ENCODE results near the gene FGFRL1.
"Not testable (repeated sequence)": the region's sequence is repeated elsewhere in the genome, so short reads cannot be mapped to it uniquely, and the experiment has no call there.

FGFRL1 gene

DNA sequence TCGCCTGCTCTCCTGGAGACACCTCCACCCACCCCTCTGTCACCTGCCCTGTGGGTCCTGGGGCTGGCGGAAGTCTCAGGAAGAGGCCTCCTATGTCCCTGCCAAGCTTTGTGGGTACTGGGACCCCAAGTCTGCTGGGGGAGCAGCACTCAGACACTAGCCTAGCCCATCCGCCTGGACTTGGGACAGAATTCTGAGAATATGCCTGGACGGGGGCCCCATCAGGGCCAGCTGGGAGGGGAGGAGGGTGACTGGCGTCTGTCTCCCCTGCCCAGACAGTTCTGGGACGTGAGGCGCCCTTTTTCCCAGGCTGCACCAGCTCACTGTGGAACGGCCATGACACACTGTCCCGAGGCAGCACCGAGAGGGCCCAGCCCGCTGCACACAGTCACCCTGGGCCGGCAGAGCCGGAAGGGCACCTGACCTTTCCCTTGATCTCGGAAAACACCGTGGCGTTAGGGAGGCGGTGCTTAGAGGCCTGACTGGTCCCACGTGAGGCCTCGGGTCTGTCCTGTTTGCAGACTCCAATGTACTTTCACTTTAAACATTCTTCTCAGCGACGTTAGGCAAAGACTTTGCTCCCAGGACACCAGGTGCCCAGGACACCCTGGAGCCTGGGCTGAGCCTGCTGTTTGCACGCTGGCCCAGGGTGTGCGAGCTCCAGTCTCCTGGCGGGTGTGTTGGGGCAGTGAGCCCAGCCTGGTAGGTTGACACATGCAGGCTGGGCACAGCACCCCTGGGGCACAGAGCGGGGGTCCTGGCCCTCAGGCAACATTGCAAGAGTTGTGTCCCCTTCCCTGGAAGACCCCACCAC lies 18.9 kb upstream of the FGFRL1 start:
- no peak for DNase-seq (ENCODE audit: low read depth)

DNA sequence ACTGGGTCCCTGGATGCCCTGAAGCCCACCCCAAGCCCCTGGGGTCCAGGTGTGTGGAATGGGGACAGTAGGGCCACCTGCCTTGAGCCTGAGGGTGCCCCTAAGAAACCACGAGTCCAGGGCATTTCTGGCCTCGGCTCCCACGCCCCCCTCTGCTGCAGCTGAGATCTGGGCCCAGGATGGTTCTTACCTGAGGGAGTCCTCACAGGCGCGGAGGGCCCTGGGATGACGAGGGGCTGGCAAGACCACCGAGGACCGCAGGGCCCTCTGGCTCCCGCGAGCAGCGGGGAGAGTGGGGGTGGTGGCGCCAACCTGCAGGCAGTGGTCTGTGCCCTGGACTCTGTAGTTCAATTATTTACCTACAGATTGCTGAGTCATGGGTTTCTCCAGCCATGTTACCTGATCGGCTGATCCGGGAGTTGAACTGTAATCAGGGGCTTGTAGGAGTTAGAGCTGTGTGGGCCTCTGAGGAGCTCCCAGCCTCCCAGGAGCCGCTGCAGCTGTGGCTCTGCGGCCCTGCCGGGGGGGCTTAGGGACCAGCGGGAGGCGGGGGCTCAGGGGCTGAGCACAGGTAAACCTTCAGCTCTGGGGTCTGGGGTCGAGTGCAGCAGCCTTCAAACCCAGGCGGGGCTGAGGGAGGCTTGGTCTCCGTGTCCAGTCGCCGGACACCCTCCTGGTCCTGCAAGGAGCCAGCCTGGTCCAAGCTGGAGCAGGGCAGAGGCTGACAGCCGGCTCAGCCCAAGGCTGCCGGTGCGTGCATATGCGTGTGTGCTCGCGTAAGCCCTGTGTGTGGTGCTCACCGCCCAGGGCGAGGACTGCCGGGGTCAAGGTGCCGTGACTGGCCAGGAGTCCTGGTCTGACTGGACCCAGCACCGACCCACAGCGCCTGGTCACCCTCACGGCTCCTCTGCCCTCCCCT lies 18.1 kb upstream of the FGFRL1 start, which contains the start of gene SLC26A1:
TSS of gene SLC26A1 (minus strand) at position 294 of the 919 bp plus-strand sequence. CDS start 1,701 bp downstream, outside the sequence.
- no peak for DNase-seq (ENCODE audit: low read depth)

- no peak for DNase-seq (ENCODE audit: low read depth)
Observed at GRCh38 chr4:995311-996026, 16.0 kb upstream of the FGFRL1 start.

GRCh38 chr4:996030-996996 lies 15.1 kb upstream of the FGFRL1 start:
- no peak for DNase-seq (ENCODE audit: low read depth)

- no peak for DNase-seq (ENCODE audit: low read depth)
Observed at GRCh38 chr4:996997-997374, 14.4 kb upstream of the FGFRL1 start.

- no peak for DNase-seq (ENCODE audit: low read depth)
Observed at GRCh38 chr4:997375-998071, 13.9 kb upstream of the FGFRL1 start.

- no peak for DNase-seq (ENCODE audit: low read depth)
Observed at GRCh38 chr4:998096-998691, 13.2 kb upstream of the FGFRL1 start.

DNA sequence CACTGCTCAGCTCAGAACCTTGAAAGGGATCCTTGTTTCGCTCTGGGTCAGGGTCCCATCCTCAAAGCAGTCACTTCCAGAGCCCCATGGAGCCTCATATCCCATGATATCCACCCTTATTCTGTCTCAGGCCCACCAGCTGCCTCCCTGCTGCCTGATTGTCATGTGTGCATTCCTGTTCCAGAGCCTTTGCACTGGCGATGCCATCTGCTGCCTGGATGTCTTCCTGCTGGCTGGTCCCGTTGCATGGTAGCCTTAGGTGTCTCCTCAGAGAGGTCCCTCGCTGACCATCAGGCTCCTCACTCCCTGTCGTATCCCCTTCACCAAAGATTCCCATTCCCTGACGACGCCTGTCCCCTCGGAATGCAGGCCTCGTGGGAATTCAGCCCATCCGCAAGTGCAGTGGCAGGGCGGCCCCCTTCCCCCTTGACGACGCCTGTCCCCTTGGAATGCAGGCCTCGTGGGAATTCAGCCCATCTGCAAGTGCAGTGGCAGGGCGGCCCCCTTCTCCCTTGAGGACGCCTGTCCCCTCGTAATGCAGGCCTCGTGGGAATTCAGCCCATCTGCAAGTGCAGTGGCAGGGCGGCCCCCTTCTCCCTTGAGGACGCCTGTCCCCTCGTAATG lies 12.1 kb upstream of the FGFRL1 start:
- not testable (repeated sequence) for DNase-seq (ENCODE audit: low read depth)

DNA sequence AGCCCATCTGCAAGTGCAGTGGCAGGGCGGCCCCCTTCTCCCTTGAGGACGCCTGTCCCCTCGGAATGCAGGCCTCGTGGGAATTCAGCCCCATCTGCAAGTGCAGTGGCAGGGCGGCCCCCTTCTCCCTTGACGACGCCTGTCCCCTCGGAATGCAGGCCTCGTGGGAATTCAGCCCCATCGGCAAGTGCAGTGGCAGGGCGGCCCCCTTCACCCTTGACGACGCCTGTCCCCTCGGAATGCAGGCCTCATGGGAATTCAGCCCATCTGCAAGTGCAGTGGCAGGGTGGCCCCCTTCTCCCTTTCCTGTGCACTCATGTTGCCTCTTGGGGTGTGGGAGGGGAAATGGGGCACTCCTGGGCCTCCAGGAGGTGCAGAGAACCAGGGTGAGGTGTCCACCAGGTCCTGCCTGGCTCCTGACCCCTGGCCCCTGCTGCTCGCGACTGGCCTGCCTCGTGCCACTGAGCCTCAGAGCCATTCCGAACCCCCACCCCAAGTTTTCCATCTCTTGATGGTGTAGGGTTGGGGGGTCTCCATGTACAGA lies 11.5 kb upstream of the FGFRL1 start:
- no peak for DNase-seq (ENCODE audit: low read depth)

- DNase-seq (ENCODE audit: low read depth), result no peak
Observed at GRCh38 chr4:1000686-1001260, 10.7 kb upstream of the FGFRL1 start.

DNA sequence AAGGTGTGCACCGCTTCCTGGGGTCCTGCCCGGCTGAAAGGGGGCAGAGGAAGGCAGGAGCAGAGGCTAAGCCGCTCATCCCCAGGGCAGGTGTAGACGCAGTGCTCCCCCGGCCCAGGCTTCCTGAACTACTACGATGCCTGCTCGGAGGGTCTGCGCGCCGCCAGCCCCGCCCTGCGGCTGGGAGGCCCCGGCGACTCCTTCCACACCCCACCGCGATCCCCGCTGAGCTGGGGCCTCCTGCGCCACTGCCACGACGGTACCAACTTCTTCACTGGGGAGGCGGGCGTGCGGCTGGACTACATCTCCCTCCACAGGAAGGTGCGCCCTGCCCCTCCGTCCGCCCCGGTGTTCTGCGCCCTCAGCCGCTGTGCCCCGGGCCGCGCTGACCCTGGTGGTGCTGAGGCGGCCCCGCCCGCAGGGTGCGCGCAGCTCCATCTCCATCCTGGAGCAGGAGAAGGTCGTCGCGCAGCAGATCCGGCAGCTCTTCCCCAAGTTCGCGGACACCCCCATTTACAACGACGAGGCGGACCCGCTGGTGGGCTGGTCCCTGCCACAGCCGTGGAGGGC lies 9.8 kb upstream of the FGFRL1 start:
- no peak for DNase-seq (ENCODE audit: low read depth)

DNA sequence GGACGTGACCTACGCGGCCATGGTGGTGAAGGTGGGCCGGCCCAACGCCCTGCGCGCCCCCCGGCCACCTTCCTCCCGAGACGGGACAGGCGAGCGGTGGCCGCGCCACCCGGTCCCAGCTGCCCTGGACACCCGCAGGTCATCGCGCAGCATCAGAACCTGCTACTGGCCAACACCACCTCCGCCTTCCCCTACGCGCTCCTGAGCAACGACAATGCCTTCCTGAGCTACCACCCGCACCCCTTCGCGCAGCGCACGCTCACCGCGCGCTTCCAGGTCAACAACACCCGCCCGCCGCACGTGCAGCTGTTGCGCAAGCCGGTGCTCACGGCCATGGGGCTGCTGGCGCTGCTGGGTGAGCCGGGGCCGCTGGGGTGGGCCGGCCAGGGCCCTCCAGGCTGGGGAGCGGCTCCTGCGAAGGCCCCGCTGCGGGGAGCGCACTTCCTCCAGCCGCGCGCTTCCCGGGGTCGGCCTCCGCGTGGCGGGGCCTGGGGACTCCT lies 9.2 kb upstream of the FGFRL1 start:
- no peak for DNase-seq (ENCODE audit: low read depth)

DNA sequence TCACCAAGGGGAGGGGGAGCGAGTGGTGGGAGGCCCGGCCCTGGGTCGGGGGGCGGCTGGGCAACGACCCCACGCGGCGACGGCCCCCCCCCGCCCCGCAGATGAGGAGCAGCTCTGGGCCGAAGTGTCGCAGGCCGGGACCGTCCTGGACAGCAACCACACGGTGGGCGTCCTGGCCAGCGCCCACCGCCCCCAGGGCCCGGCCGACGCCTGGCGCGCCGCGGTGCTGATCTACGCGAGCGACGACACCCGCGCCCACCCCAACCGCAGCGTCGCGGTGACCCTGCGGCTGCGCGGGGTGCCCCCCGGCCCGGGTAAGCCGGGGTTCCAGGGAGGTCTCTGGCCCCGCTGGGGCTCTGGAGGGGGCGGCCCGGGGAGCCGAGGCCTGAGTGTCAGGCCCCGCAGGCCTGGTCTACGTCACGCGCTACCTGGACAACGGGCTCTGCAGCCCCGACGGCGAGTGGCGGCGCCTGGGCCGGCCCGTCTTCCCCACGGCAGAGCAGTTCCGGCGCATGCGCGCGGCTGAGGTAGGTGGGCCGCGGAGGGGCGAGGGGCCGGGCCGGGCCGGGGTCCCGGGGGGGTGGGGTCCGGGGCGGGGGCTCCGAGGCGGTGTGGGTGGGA lies 8.7 kb upstream of the FGFRL1 start:
- no peak for DNase-seq (ENCODE audit: low read depth)

- DNase-seq (ENCODE audit: low read depth), result no peak
Observed at GRCh38 chr4:1003271-1004070, 8.0 kb upstream of the FGFRL1 start.

DNA sequence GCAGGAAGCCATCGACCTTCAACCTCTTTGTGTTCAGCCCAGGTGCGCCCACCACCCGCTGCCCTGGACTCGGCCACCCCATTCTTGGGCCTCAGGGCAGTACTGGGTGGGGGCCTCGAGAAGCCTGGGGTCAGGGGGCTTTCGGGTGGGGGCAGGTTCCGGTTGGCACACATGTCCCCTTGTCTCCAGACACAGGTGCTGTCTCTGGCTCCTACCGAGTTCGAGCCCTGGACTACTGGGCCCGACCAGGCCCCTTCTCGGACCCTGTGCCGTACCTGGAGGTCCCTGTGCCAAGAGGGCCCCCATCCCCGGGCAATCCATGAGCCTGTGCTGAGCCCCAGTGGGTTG lies 7.4 kb upstream of the FGFRL1 start:
- DNase-seq (ENCODE audit: low read depth), result no peak

GRCh38 chr4:1004557-1005485 lies 6.6 kb upstream of the FGFRL1 start:
- DNase-seq (ENCODE audit: low read depth), result no peak

Data from activated T-cell treated with anti-CD3 and anti-CD28 coated beads for 1 hour (primary cell).